Stimulated activated CD8-positive, alpha-beta memory T cell treated with anti-CD3 and anti-CD28 coated beads, Interleukin-4, amount 100 ng/mL, for 24 hours (primary cell): Measurements from ENCODE around the gene CCN5.
"Not testable (repeated sequence)": the region's sequence is repeated elsewhere in the genome, so short reads cannot be mapped to it uniquely, and the experiment has no call there.

Experiments
- DNase-seq: peaks from one replicate; pipeline ENCODE4 v3.0.0-alpha.2; 2020; ENCODE audit warnings: low read depth

CCN5 gene

GRCh38 chr20:44714701-44715498, at the start of gene CCN5:
Gene CCN5, plus strand, starts transcription at chr20:44715369. Its CDS starts 22 bp downstream, at chr20:44715391.
- DNase-seq = no peak

GRCh38 chr20:44666066-44666465, 49.1 kb upstream of the CCN5 start:
- no peak for DNase-seq

- not testable (repeated sequence) for DNase-seq
These were observed 44.3 kb upstream of the CCN5 start for GRCh38 chr20:44670851-44671250.

GRCh38 chr20:44671541-44671940, 43.6 kb upstream of the CCN5 start:
- DNase-seq = peak; percentile 53

- not testable (repeated sequence) for DNase-seq
These were observed 42.8 kb upstream of the CCN5 start for GRCh38 chr20:44672318-44672902.

GRCh38 chr20:44678242-44678641, 36.9 kb upstream of the CCN5 start:
- no peak for DNase-seq

- DNase-seq = no peak
These were observed 36.1 kb upstream of the CCN5 start for GRCh38 chr20:44678990-44679611.

- no peak for DNase-seq
These were observed 33.2 kb upstream of the CCN5 start for GRCh38 chr20:44681796-44682566.

GRCh38 chr20:44683263-44684046, 31.7 kb upstream of the CCN5 start:
- DNase-seq = peak; percentile 39

GRCh38 chr20:44684047-44684967, 30.9 kb upstream of the CCN5 start:
- no peak for DNase-seq

- no peak for DNase-seq
These were observed 28.2 kb upstream of the CCN5 start for GRCh38 chr20:44686934-44687333.

GRCh38 chr20:44688053-44688625, 27.0 kb upstream of the CCN5 start:
- no peak for DNase-seq

- DNase-seq = no peak
These were observed 25.4 kb upstream of the CCN5 start for GRCh38 chr20:44689809-44690208.

GRCh38 chr20:44690781-44691423, 24.3 kb upstream of the CCN5 start:
- no peak for DNase-seq

- no peak for DNase-seq
These were observed 23.4 kb upstream of the CCN5 start for GRCh38 chr20:44691424-44692423.

- DNase-seq = no peak
These were observed 22.2 kb upstream of the CCN5 start for GRCh38 chr20:44692932-44693480.

GRCh38 chr20:44693627-44694026, 21.5 kb upstream of the CCN5 start:
- no peak for DNase-seq

GRCh38 chr20:44694159-44694558, 21.0 kb upstream of the CCN5 start:
- no peak for DNase-seq
